HG02623 (cell line): ENCODE results near the gene TEC.
"Not testable (repeated sequence)": the region's sequence is repeated elsewhere in the genome, so short reads cannot be mapped to it uniquely, and the experiment has no call there.

Source experiments
- ATAC-seq: cut with Tn5 transposase; IDR thresholded peaks from one replicate; pipeline ENCODE4 v1.9.1; 2021; ENCODE audit warnings: moderate library complexity; ENCODE audit not compliant: unreplicated experiment

TEC gene

GRCh38 chr4:48242511-48243195 lies 27.0 kb downstream of the TEC start:
- ATAC-seq: no peak

- no peak for ATAC-seq
Measured at GRCh38 chr4:48241731-48242130, 27.9 kb downstream of the TEC start.

- ATAC-seq: no peak
Measured at GRCh38 chr4:48237996-48238645, 31.5 kb downstream of the TEC start.

GRCh38 chr4:48235050-48235449 lies 34.6 kb downstream of the TEC start:
- no peak for ATAC-seq

GRCh38 chr4:48234575-48234974 lies 35.1 kb downstream of the TEC start:
- no peak for ATAC-seq

- no peak for ATAC-seq
Measured at GRCh38 chr4:48228949-48229348, 40.7 kb downstream of the TEC start.

GRCh38 chr4:48227662-48228061 lies 42.0 kb downstream of the TEC start:
- ATAC-seq: peak; percentile 43

GRCh38 chr4:48226199-48226598 lies 43.4 kb downstream of the TEC start:
- no peak for ATAC-seq

GRCh38 chr4:48225368-48226141 lies 44.1 kb downstream of the TEC start:
- ATAC-seq: no peak

- no peak for ATAC-seq
Measured at GRCh38 chr4:48224606-48225005, 45.0 kb downstream of the TEC start.

- ATAC-seq: no peak
Measured at GRCh38 chr4:48223633-48224295, 45.9 kb downstream of the TEC start.

GRCh38 chr4:48222491-48222890 lies 47.1 kb downstream of the TEC start:
- no peak for ATAC-seq

- ATAC-seq: not testable (repeated sequence)
Measured at GRCh38 chr4:48219430-48219829, 50.2 kb downstream of the TEC start.

GRCh38 chr4:48216563-48216962 lies 53.1 kb downstream of the TEC start:
- ATAC-seq: no peak

GRCh38 chr4:48215977-48216376 lies 53.7 kb downstream of the TEC start:
- ATAC-seq: no peak

- peak; percentile 75 for ATAC-seq
Measured at GRCh38 chr4:48212165-48212564, 57.5 kb downstream of the TEC start.

- ATAC-seq: no peak
Measured at GRCh38 chr4:48210966-48211328, 58.7 kb downstream of the TEC start.

- ATAC-seq: no peak
Measured at GRCh38 chr4:48205626-48206025, 64.0 kb downstream of the TEC start.

GRCh38 chr4:48205107-48205506 lies 64.5 kb downstream of the TEC start:
- ATAC-seq: no peak

- ATAC-seq: peak; percentile 33
Measured at GRCh38 chr4:48203819-48204218, 65.8 kb downstream of the TEC start.

GRCh38 chr4:48197643-48198237 lies 71.9 kb downstream of the TEC start:
- ATAC-seq: no peak
